H1 (cell line): ENCODE results near the gene DNAAF3. TPM values are rescaled to one million over a fixed set of nuclear protein-coding genes. Genes with fewer than 3 reads are reported as not detected.
A peak's percentile ranks its signal among the peaks of the same experiment; 100 is the strongest.

ENCODE experiments used
- BACH1 ChIP-seq: IDR thresholded peaks from 2 replicates; pipeline ENCODE4 v1.6.1; 2012; ENCODE audit warnings: low read length, improper control_type of control experiment
- CEBPB ChIP-seq: IDR thresholded peaks from 2 replicates; pipeline ENCODE4 v1.6.1; 2012; ENCODE audit warnings: low read depth, low read length
- CHD2 ChIP-seq: IDR thresholded peaks from 2 replicates; pipeline ENCODE4 v1.6.1; 2012; ENCODE audit warnings: low read length, improper control_type of control experiment
- CTBP2 ChIP-seq: IDR thresholded peaks from 2 replicates; pipeline ENCODE4 v1.7.0; 2011; ENCODE audit warnings: borderline replicate concordance, mild to moderate bottlenecking, moderate library complexity, mixed read lengths, low read length; ENCODE audit not compliant: insufficient read depth, insufficient read length
- CTCF ChIP-seq, 3 experiments: IDR thresholded peaks; 1 replicate in 2 of 3; 2 replicates in 1 of 3; pipeline versions ENCODE4 v1.5.1 to v1.6.1; 2011; ENCODE audit warnings: low read length in 3 of 3, mild to moderate bottlenecking in 3 of 3, inconsistent platforms in 2 of 3, low read depth in 1 of 3, moderate library complexity in 1 of 3; ENCODE audit not compliant: insufficient read depth in 1 of 3; ENCODE audit errors: control extremely low read depth in 1 of 3
- EGR1 ChIP-seq: IDR thresholded peaks from 2 replicates; pipeline ENCODE4 v1.6.1; 2011; ENCODE audit warnings: low read depth, low read length, borderline replicate concordance
- JUN ChIP-seq: IDR thresholded peaks from 2 replicates; pipeline ENCODE4 v1.6.1; 2011; ENCODE audit warnings: low read depth, mild to moderate bottlenecking, improper control_type of control experiment, low read length
- KDM5A ChIP-seq: fragments of 200-600 bp; IDR thresholded peaks from 2 replicates; pipeline ENCODE4 v1.7.1; 2012; ENCODE audit warnings: mild to moderate bottlenecking, low read length, inconsistent platforms, mixed read lengths
- PHF8 ChIP-seq: fragments of 200-600 bp; sonication (generic); conservative IDR thresholded peaks from 2 replicates; pipeline ENCODE4 v1.7.1; 2012; ENCODE audit warnings: low read depth, mild to moderate bottlenecking, inconsistent platforms, low read length, moderate library complexity
- POU5F1 ChIP-seq: IDR thresholded peaks from 2 replicates; pipeline ENCODE4 v1.6.1; 2011; ENCODE audit warnings: low read depth, mild to moderate bottlenecking, low read length, moderate library complexity
- RAD21 ChIP-seq, 2 experiments: IDR thresholded peaks in 1 of 2; conservative IDR thresholded peaks in 1 of 2; 2 replicates each; pipeline ENCODE4 v1.6.1; 2011; ENCODE audit warnings: low read depth in 2 of 2, low read length in 2 of 2, improper control_type of control experiment in 1 of 2, inconsistent platforms in 1 of 2, mild to moderate bottlenecking in 1 of 2, moderate library complexity in 1 of 2
- RBBP5 ChIP-seq: IDR thresholded peaks from 2 replicates; pipeline ENCODE4 v1.7.1; 2012; ENCODE audit warnings: low read depth, mild to moderate bottlenecking, inconsistent platforms, low read length, moderate library complexity, borderline replicate concordance
- RFX5 ChIP-seq: IDR thresholded peaks from 2 replicates; pipeline ENCODE4 v1.6.1; 2011; ENCODE audit warnings: low read depth, low read length, improper control_type of control experiment, borderline replicate concordance
- SP2 ChIP-seq: IDR thresholded peaks from 2 replicates; pipeline ENCODE4 v1.6.1; 2012; ENCODE audit warnings: mild to moderate bottlenecking, low read length, inconsistent platforms
- SP4 ChIP-seq: IDR thresholded peaks from 2 replicates; pipeline ENCODE4 v1.6.1; 2012; ENCODE audit warnings: low read length, inconsistent platforms
- polyA plus RNA-seq, 7 experiments: library from polyadenylated mRNA; depleted of rRNA in 3 of 7; stranded (reverse) in 5 of 7; unstranded in 2 of 7; fragments of >200 nt in 5 of 7; fragments of 200-250 nt in 2 of 7; gene quantifications; 1 replicate in 5 of 7; 2 replicates in 1 of 7; 4 replicates in 1 of 7; pipeline versions ENCODE4 v1.2.1 to v1.2.3, GENCODE V29; 2011 to 2013; ENCODE audit warnings: missing spikeins in 2 of 7, mixed read lengths in 2 of 7
- total RNA-seq: library from RNA; stranded (reverse); fragmentation: NEBNext Ultra II Directional; extraction: Animal tissue kit (Norgen Biotek cat#: 25700); gene quantifications from 2 replicates; pipeline ENCODE4 v1.2.1, GENCODE V29; 2021

DNAAF3 gene
- total and polyA plus RNA-seq, 2 of the 8 experiments (the other 6 are each of a cell fraction or from before 2014, with no cell fraction given) = 5.4 to 8.0 TPM

DNA sequence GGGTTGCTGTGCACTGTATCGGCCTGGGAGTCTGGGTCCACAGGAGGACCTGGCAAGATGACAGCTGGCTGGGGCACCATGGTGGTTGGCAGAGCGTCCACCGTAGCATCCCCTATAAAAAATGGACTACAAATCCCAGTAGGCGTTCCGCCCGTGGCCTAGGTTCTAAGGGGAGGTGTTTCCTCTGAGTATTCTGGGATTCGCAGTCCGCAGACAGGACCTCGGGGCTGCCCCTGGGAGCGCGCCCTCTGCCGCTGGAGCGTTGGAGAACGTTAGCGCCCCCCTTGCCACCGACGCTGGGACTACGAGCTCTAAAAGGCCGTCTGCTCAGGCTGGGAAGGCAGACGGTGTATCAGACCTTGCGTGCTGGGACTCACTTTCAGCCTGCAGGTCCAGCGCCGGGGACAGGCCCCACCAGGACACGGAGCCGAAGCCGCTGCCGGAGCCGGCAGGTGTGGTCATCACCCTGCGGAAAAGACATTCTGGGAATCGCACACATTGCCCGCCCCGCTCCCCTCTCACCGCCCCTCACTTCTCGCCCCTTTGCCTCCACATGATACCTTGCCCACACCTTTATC is 372 bp downstream of the DNAAF3 start (continued):
- TF ChIP-seq BACH1 (no peak), EGR1 (no peak), KDM5A (no peak), POU5F1 (no peak), CTBP2 (no peak), RBBP5 (no peak), SP4 (no peak), SP2 (no peak), CEBPB (no peak), RAD21 (IDR thresholded peaks at IDR 0.05 in 1 of 2, conservative IDR thresholded peaks at IDR 0.05 in 1 of 2; ENCODE audit: low read depth in 2 of 2, low read length in 2 of 2) (peak in 1 of 2 experiments; percentile 34; a peak in 2 of 4 replicates), RFX5 (no peak), CHD2 (no peak; the same call in 1 of the 2 replicates), PHF8 (no peak), JUN (no peak), CTCF (IDR thresholded peaks at IDR 0.05; ENCODE audit: control extremely low read depth in 1 of 3, insufficient read depth in 1 of 3, low read depth in 1 of 3, low read length in 3 of 3) (peak; percentile 68 to 96 (median 85))
